HCT116 (cell line): ENCODE data around the gene ENPP5. TPM values are rescaled to one million over a fixed set of nuclear protein-coding genes. Genes with fewer than 3 reads are reported as not detected.

ENCODE experiments used
- ATAC-seq: fragments of 200-7000 bp; cut with Tn5 transposase; 2 replicates; pipeline ENCODE4 v1.9.1; 2020; ENCODE audit warnings: mild to moderate bottlenecking, moderate library complexity
- BruUV-seq: library from RNA; stranded (reverse); fragments of 400-500 nt; replicated peaks from 2 replicates; lab custom pipeline; 2021; lab: Mats Ljungman, UMichigan
- CTCF ChIA-PET: fragments of 300-600 bp; sonication (Branson Sonifier 250); formaldehyde crosslinking; loops from one replicate; lab custom pipeline; 2021; ENCODE audit warnings: antibody characterized with exemption; lab: Charles Lee
- POLR2A ChIA-PET: fragments of 300-600, 350-600 bp; sonication (Branson Sonifier 250); formaldehyde crosslinking; loops from one replicate; lab custom pipeline; 2021; ENCODE audit warnings: antibody characterized with exemption; lab: Charles Lee
- RAD21 ChIA-PET, 2 experiments: fragments of 300-600 bp; sonication (Branson Sonifier 250); formaldehyde crosslinking; loops; one replicate each; lab custom pipeline; 2023; ENCODE audit warnings: low total read pairs in 2 of 2; ENCODE audit not compliant: uncharacterized antibody in 2 of 2, unreplicated experiment in 2 of 2, low non-redundant PET in 1 of 2; lab: Charles Lee
- DNase-seq: peaks from one replicate; pipeline ENCODE4 v3.0.0-alpha.2; 2010; ENCODE audit warnings: low read depth, low spot score
- H2AFZ ChIP-seq: fragments of 200-600 bp; shearing (Covaris generic), sonication (generic); 2 replicates; pipeline ENCODE4 v1.6.1; 2017; ENCODE audit warnings: low read depth, mixed run types, mixed read lengths, antibody characterized with exemption, low read length; ENCODE audit not compliant: poor library complexity, severe bottlenecking
- H3K27ac ChIP-seq: 2 replicates; pipeline ENCODE4 v1.5.1; 2012; ENCODE audit warnings: low read depth, low read length
- H3K27me3 ChIP-seq: fragments of 200-600 bp; sonication (generic); 2 replicates; pipeline ENCODE4 v1.6.1; 2016; ENCODE audit warnings: mixed run types, low read length, mixed read lengths; ENCODE audit not compliant: insufficient read depth
- H3K36me3 ChIP-seq, 2 experiments: fragments of 200-500 bp in 1 of 2; fragments of 200-600 bp in 1 of 2; sonication (Bioruptor generic) in 1 of 2; sonication (generic) in 1 of 2; 2 replicates each; pipeline versions ENCODE4 v1.5.1 to v1.6.1; 2014 to 2016; ENCODE audit warnings: low read length in 2 of 2, inconsistent platforms in 1 of 2, mixed read lengths in 1 of 2, mixed run types in 1 of 2; ENCODE audit not compliant: insufficient read depth in 2 of 2, control insufficient read depth in 1 of 2
- H3K4me1 ChIP-seq, 2 experiments: fragments of 200-600 bp in 1 of 2; sonication (generic) in 1 of 2; 2 replicates each; pipeline versions ENCODE4 v1.5.1 to v1.6.1; 2012 to 2017; ENCODE audit warnings: low read length in 2 of 2, inconsistent platforms in 1 of 2, mild to moderate bottlenecking in 1 of 2, mixed read lengths in 1 of 2, mixed run types in 1 of 2, moderate library complexity in 1 of 2; ENCODE audit not compliant: insufficient read depth in 2 of 2, control insufficient read depth in 1 of 2
- H3K4me2 ChIP-seq: fragments of 200-600 bp; sonication (generic); 2 replicates; pipeline ENCODE4 v1.6.1; 2017; ENCODE audit warnings: mixed run types, low read length, mixed read lengths
- H3K4me3 ChIP-seq, 2 experiments: fragments of 200-600 bp in 1 of 2; sonication (generic) in 1 of 2; replicated peaks in 1 of 2; 2 replicates each; pipeline ENCODE4 v1.5.1; 2011 to 2016; ENCODE audit warnings: low read length in 2 of 2, control low read depth in 1 of 2, low read depth in 1 of 2, mild to moderate bottlenecking in 1 of 2, mixed read lengths in 1 of 2, mixed run types in 1 of 2
- H3K79me2 ChIP-seq: fragments of 200-600 bp; sonication (generic); 2 replicates; pipeline ENCODE4 v1.6.1; 2017; ENCODE audit warnings: mild to moderate bottlenecking, mixed run types, low read length, moderate library complexity, mixed read lengths; ENCODE audit not compliant: insufficient read depth
- H3K9ac ChIP-seq: fragments of 200-600 bp; sonication (generic); 2 replicates; pipeline ENCODE4 v1.6.1; 2016; ENCODE audit warnings: low read length, mixed read lengths
- H3K9me2 ChIP-seq: fragments of 200-600 bp; sonication (generic), shearing (Covaris generic); 2 replicates; pipeline ENCODE4 v1.6.1; 2017; ENCODE audit warnings: mixed run types, mild to moderate bottlenecking, moderate library complexity; ENCODE audit not compliant: insufficient read depth
- H3K9me3 ChIP-seq, 2 experiments: fragments of 200-500 bp in 1 of 2; fragments of 200-600 bp in 1 of 2; sonication (Bioruptor generic) in 1 of 2; sonication (generic) in 1 of 2; 2 replicates each; pipeline ENCODE4 v1.6.1; 2014 to 2017; ENCODE audit warnings: low read length in 2 of 2, mixed read lengths in 2 of 2, inconsistent platforms in 1 of 2, low read depth in 1 of 2, mild to moderate bottlenecking in 1 of 2, mixed run types in 1 of 2, moderate library complexity in 1 of 2; ENCODE audit not compliant: control insufficient read depth in 1 of 2, insufficient read depth in 1 of 2
- H4K20me1 ChIP-seq: fragments of 200-600 bp; sonication (generic), shearing (Covaris generic); 2 replicates; pipeline ENCODE4 v1.6.1; 2017; ENCODE audit warnings: mixed run types, mild to moderate bottlenecking, moderate library complexity; ENCODE audit not compliant: insufficient read depth
- CBX3 ChIP-seq: IDR thresholded peaks from 2 replicates; pipeline ENCODE4 v1.6.1; 2012; ENCODE audit warnings: low read depth
- CEBPB ChIP-seq: IDR thresholded peaks from 2 replicates; pipeline ENCODE4 v1.6.1; 2012; ENCODE audit warnings: low read depth
- ELF1 ChIP-seq: IDR thresholded peaks from 2 replicates; pipeline ENCODE4 v1.6.1; 2012; ENCODE audit warnings: low read depth, borderline replicate concordance
- EZH2 ChIP-seq: fragments of 200-600 bp; sonication (generic); IDR thresholded peaks from 2 replicates; pipeline ENCODE4 v1.6.1; 2017; ENCODE audit warnings: antibody characterized with exemption, mixed run types
- EZH2phosphoT487 ChIP-seq: fragments of 200-600 bp; IDR thresholded peaks from 2 replicates; pipeline ENCODE4 v1.6.1; 2018; ENCODE audit warnings: antibody characterized with exemption, borderline replicate concordance
- FOSL1 ChIP-seq: IDR thresholded peaks from 2 replicates; pipeline ENCODE4 v1.6.1; 2012; ENCODE audit warnings: low read depth
- JUND ChIP-seq: IDR thresholded peaks from 2 replicates; pipeline ENCODE4 v1.6.1; 2012
- POLR2A ChIP-seq: IDR thresholded peaks from 2 replicates; pipeline ENCODE4 v1.7.0; 2011; ENCODE audit warnings: borderline replicate concordance; ENCODE audit not compliant: insufficient read depth, insufficient read length; ENCODE audit errors: extremely low read depth
- POLR2AphosphoS5 ChIP-seq: IDR thresholded peaks from 2 replicates; pipeline ENCODE4 v1.6.1; 2011; ENCODE audit warnings: mild to moderate bottlenecking, low read depth, low read length, moderate library complexity
- RAD21 ChIP-seq: IDR thresholded peaks from 2 replicates; pipeline ENCODE4 v1.6.1; 2012; ENCODE audit warnings: low read depth, mild to moderate bottlenecking
- SIN3A ChIP-seq: IDR thresholded peaks from 2 replicates; pipeline ENCODE4 v1.6.1; 2012; ENCODE audit warnings: low read depth
- SRF ChIP-seq: IDR thresholded peaks from 2 replicates; pipeline ENCODE4 v1.6.1; 2012; ENCODE audit warnings: low read depth
- TCF7L2 ChIP-seq: IDR thresholded peaks from 2 replicates; pipeline ENCODE4 v1.7.0; 2011; ENCODE audit warnings: borderline replicate concordance, inconsistent platforms; ENCODE audit not compliant: insufficient read depth, insufficient read length; ENCODE audit errors: extremely low read depth
- YY1 ChIP-seq: IDR thresholded peaks from 2 replicates; pipeline ENCODE4 v1.6.1; 2011; ENCODE audit warnings: low read length, low read depth, moderate library complexity, mild to moderate bottlenecking; ENCODE audit not compliant: insufficient replicate concordance; ENCODE audit errors: extremely low read depth
- ZFX ChIP-seq: fragments of 450-650 bp; IDR thresholded peaks from 2 replicates; pipeline ENCODE4 v1.6.1; 2017
- ZNF274 ChIP-seq: fragments of 200-500 bp; sonication (Bioruptor generic); IDR thresholded peaks from 2 replicates; pipeline ENCODE4 v1.6.1; 2014; ENCODE audit warnings: mild to moderate bottlenecking, low read depth, low read length, inconsistent platforms
- intact Hi-C: fragments of 100-400 bp; cut with micrococcal nuclease; formaldehyde crosslinking; loops from 2 replicates; pipeline ENCODE4 v1.10.0; 2022
- total RNA-seq: library from RNA; stranded (reverse); gene quantifications from one replicate; pipeline ENCODE4 v1.2.1, GENCODE V29; 2021; ENCODE audit not compliant: unreplicated experiment
- TF ChIP-seq, protein P1 (sequence below): IDR thresholded peaks from 2 replicates; pipeline ENCODE4 v1.6.1; 2012
- TF ChIP-seq, protein P2 (sequence below), 3 experiments: fragments of 200-600 bp in 1 of 3; sonication (generic) in 1 of 3; IDR thresholded peaks in 2 of 3; conservative IDR thresholded peaks in 1 of 3; 2 replicates each; pipeline ENCODE4 v1.5.1; 2012 to 2017; ENCODE audit warnings: low read depth in 2 of 3, low read length in 2 of 3, antibody characterized with exemption in 1 of 3, borderline replicate concordance in 1 of 3, control low read depth in 1 of 3, mild to moderate bottlenecking in 1 of 3, mixed read lengths in 1 of 3, mixed run types in 1 of 3, moderate library complexity in 1 of 3; ENCODE audit not compliant: insufficient read depth in 1 of 3
- TF ChIP-seq, protein P3 (sequence below): IDR thresholded peaks from 2 replicates; pipeline ENCODE4 v1.6.1; 2012
- TF ChIP-seq, protein P4 (sequence below): IDR thresholded peaks from 2 replicates; pipeline ENCODE4 v1.6.1; 2012; ENCODE audit warnings: low read depth

ENPP5 gene
- total RNA-seq, 1 experiment from 2014 or later: 4.5 TPM

DNA sequence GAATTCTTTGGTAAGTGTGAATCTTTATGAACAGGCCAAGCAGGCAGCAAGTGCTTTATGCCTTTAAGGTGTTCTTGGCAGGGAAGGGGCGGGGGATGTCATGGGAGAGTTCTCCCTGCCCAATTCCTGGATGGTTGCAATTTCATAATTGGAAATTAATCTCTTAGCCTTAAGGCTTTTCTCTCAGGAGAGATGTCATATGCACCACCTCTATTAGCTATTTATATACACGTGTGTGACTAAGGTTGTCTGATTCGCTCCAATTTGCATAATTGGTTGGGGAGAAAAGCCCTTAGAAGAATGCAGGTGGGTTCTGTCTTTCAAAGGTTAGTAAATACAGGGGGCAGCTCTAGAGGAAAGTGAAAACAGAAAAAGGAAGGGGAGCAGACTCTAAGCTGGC lies 5.2 kb upstream of the ENPP5 start:
- intact Hi-C loops: no loop called here
- Histone ChIP-seq H3K9me3 (no peaks in the 10 kb centered on the region), H3K79me2 (no peaks in the 10 kb centered on the region), H3K4me3 (no peak overlapping the region), H3K4me2 (no peak overlapping the region)
- ATAC-seq: no peak
- POLR2A ChIA-PET: no interaction called here
- TF ChIP-seq, protein P1, sequence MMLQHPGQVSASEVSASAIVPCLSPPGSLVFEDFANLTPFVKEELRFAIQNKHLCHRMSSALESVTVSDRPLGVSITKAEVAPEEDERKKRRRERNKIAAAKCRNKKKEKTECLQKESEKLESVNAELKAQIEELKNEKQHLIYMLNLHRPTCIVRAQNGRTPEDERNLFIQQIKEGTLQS: no peak
- TF ChIP-seq POLR2AphosphoS5 (no peak), JUND (no peak), CEBPB (no peak), TCF7L2 (no peak), EZH2 (no peak), ELF1 (no peak), POLR2A (no peak), FOSL1 (no peak), ZFX (no peak), RAD21 (no peak), SRF (no peak), SIN3A (no peak), CBX3 (no peak), ZNF274 (no peak), YY1 (no peak), EZH2phosphoT487 (no peak)
- TF ChIP-seq, protein P2, sequence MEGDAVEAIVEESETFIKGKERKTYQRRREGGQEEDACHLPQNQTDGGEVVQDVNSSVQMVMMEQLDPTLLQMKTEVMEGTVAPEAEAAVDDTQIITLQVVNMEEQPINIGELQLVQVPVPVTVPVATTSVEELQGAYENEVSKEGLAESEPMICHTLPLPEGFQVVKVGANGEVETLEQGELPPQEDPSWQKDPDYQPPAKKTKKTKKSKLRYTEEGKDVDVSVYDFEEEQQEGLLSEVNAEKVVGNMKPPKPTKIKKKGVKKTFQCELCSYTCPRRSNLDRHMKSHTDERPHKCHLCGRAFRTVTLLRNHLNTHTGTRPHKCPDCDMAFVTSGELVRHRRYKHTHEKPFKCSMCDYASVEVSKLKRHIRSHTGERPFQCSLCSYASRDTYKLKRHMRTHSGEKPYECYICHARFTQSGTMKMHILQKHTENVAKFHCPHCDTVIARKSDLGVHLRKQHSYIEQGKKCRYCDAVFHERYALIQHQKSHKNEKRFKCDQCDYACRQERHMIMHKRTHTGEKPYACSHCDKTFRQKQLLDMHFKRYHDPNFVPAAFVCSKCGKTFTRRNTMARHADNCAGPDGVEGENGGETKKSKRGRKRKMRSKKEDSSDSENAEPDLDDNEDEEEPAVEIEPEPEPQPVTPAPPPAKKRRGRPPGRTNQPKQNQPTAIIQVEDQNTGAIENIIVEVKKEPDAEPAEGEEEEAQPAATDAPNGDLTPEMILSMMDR (IDR thresholded peaks at IDR 0.05 in 2 of 3, conservative IDR thresholded peaks at IDR 0.05 in 1 of 3; ENCODE audit: borderline replicate concordance in 1 of 3, insufficient read depth in 1 of 3, low read depth in 2 of 3, low read length in 2 of 3): no peak
- TF ChIP-seq, protein P3, sequence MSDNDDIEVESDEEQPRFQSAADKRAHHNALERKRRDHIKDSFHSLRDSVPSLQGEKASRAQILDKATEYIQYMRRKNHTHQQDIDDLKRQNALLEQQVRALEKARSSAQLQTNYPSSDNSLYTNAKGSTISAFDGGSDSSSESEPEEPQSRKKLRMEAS: no peak
- TF ChIP-seq, protein P4, sequence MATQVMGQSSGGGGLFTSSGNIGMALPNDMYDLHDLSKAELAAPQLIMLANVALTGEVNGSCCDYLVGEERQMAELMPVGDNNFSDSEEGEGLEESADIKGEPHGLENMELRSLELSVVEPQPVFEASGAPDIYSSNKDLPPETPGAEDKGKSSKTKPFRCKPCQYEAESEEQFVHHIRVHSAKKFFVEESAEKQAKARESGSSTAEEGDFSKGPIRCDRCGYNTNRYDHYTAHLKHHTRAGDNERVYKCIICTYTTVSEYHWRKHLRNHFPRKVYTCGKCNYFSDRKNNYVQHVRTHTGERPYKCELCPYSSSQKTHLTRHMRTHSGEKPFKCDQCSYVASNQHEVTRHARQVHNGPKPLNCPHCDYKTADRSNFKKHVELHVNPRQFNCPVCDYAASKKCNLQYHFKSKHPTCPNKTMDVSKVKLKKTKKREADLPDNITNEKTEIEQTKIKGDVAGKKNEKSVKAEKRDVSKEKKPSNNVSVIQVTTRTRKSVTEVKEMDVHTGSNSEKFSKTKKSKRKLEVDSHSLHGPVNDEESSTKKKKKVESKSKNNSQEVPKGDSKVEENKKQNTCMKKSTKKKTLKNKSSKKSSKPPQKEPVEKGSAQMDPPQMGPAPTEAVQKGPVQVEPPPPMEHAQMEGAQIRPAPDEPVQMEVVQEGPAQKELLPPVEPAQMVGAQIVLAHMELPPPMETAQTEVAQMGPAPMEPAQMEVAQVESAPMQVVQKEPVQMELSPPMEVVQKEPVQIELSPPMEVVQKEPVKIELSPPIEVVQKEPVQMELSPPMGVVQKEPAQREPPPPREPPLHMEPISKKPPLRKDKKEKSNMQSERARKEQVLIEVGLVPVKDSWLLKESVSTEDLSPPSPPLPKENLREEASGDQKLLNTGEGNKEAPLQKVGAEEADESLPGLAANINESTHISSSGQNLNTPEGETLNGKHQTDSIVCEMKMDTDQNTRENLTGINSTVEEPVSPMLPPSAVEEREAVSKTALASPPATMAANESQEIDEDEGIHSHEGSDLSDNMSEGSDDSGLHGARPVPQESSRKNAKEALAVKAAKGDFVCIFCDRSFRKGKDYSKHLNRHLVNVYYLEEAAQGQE: no peak
- TF ChIP-seq, all 23 proteins: peak for 0
- H4K20me1 ChIP-seq: no peaks in the 10 kb centered on the region
- no peaks in the 10 kb centered on the region for H3K36me3 ChIP-seq
- CTCF ChIA-PET: interaction anchor here (1.0 kb wide), 1 partner anchor 86 kb away, joined by 3 read pairs; no protein-coding TSS in a partner anchor
- RAD21 ChIA-PET: no interaction called here
- no peak overlapping the region for H2AFZ ChIP-seq
- H3K9ac ChIP-seq: no peak overlapping the region
- no TSS peak for BruUV-seq
- H3K9me2 ChIP-seq: no peaks in the 10 kb centered on the region; the same call in 1 of the 2 replicates
- no peaks in the 10 kb centered on the region for H3K27me3 ChIP-seq
- H3K27ac ChIP-seq: no peak overlapping the region
- DNase-seq: no peak
- peaks cover 0 to 6% of the 10 kb centered on the region in 2 experiments; a peak in 2 of 4 replicates for H3K4me1 ChIP-seq
